HAP-1 (cell line): ENCODE measurements around the gene ZFP3.
"Not testable (repeated sequence)": the region's sequence is repeated elsewhere in the genome, so short reads cannot be mapped to it uniquely, and the experiment has no call there.

ENCODE experiments used
- DNase-seq, 2 experiments: peaks; one replicate each; pipeline ENCODE4 v3.0.0-alpha.2; 2016 to 2020; ENCODE audit warnings: low spot score in 2 of 2
- H3K27me3 ChIP-seq: fragments of 250-450 bp; sonication (Bioruptor Pico); 2 replicates; pipeline ENCODE4 v1.5.1; 2020; ENCODE audit warnings: low read depth, mild to moderate bottlenecking, moderate library complexity
- H3K36me3 ChIP-seq: fragments of 250-450 bp; sonication (Bioruptor Pico); replicated peaks from 2 replicates; pipeline ENCODE4 v1.5.1; 2020; ENCODE audit warnings: mild to moderate bottlenecking
- H3K4me1 ChIP-seq: fragments of 250-450 bp; sonication (Bioruptor Pico); 2 replicates; pipeline ENCODE4 v1.5.1; 2020; ENCODE audit warnings: mild to moderate bottlenecking
- H3K4me3 ChIP-seq: fragments of 250-450 bp; sonication (Bioruptor Pico); 2 replicates; pipeline ENCODE4 v1.5.1; 2020; ENCODE audit warnings: mild to moderate bottlenecking, moderate library complexity
- H3K9me3 ChIP-seq: fragments of 250-450 bp; sonication (Bioruptor Pico); 2 replicates; pipeline ENCODE4 v1.5.1; 2020; ENCODE audit warnings: mild to moderate bottlenecking, moderate library complexity
- in situ Hi-C: fragments of 300-500 bp; cut with MboI; formaldehyde crosslinking; loops from 3 replicates; pipeline ENCODE4 v1.14.3; 2020; ENCODE audit warnings: low sequenced_read_pairs, inconsistent platforms, mixed read lengths

Gene ZFP3

GRCh38 chr17:5133961-5134360 is 55.7 kb downstream of the ZFP3 start:
- H3K9me3 ChIP-seq, H3K36me3 ChIP-seq, H3K4me3 ChIP-seq, H3K4me1 ChIP-seq, H3K27me3 ChIP-seq, in situ Hi-C loops: not testable (repeated sequence)
- peak in 1 of 2 experiments; percentile 5 for DNase-seq

DNA sequence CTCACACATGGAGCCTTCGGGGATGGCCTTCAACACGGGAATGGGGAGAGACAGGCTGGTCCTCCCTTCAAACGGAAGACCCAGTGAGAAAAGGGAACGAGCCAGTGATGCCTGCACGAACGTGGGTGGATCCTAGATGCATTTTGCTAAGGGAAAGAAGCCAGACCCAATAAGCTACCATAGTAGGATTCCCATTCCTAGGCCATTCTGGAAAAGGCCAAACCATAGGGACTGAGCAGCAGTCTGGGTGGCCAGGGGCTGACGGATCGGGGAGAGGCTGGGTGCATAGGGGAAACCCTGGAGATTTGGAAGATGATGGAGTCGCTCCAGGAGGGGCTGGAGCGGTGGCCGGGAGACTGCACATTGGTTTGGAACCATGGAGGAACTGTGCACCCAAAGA is 56.3 kb downstream of the ZFP3 start:
- H3K9me3 ChIP-seq, H3K4me3 ChIP-seq, H3K27me3 ChIP-seq, H3K4me1 ChIP-seq, in situ Hi-C loops, H3K36me3 ChIP-seq: not testable (repeated sequence)
- peak in 1 of 2 experiments; percentile 2 for DNase-seq

DNA sequence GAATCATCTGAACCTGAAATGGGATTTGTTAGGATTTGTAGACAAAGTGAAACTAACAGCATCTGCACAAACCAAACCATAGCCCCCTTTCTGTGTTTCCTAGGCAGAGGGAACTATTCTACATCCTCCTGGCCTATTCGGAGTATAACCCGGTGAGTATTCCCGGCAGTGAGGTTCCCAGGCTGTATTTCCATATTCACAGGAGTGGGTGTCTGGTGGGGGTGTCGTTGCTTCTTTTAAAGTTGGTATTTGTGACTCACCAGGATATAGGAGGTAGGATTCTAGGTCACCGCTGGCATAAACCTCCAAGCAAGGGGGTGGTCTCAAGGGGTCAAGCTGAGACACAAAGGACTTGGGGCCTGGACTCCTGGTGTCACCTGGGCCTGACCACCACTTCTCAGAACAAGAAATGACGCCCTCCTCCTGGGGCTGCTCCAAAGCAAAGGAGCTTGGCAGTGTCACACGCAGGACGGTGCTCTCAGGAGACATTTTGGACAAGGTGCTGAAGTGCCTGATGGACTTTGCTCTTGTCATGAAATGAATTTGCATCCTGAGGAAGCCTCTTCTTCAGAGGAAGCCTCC is 57.0 kb downstream of the ZFP3 start:
- H3K4me3 ChIP-seq, H3K27me3 ChIP-seq, H3K4me1 ChIP-seq, DNase-seq, H3K9me3 ChIP-seq, H3K36me3 ChIP-seq, in situ Hi-C loops: not testable (repeated sequence)

DNA sequence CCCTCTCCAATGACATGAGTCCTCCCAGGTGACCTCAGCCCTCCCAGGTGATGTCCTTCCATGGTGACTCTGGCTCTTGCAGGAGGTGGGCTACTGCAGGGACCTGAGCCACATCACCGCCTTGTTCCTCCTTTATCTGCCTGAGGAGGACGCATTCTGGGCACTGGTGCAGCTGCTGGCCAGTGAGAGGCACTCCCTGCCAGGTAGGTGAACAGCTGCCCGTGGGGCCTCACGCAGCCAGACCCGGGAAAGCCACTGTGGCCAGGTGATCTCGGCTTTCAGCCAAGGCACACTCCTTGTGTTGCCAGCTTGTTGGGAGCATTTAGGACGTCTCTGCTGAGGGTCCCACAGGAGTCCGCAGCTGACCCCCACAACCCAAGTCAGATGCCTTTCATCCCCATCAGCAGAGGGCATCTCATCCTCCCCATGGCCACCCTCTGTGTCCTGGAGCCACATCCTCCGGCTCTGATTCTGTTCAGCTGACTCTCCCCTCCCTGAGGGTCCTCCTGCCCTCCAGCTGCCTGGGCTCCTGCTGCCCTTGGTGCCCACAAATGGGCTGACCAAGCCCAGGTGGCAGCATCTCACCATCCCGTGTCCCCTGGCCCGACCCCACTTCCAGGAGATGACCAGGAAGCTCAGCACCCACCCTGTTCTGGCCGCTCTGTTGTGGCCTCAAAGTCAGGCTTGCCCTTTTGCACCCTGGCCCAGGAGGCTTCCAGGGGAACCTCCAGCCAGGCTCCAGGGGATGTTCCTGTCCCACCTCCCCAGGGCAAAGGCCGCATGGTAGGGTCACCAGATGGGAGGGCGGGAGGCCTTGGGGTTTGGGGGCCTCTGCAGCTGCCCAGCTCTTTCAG is 57.7 kb downstream of the ZFP3 start:
- Histone ChIP-seq H3K27me3 (no peaks in the 10 kb centered on the region), H3K4me3 (no peak overlapping the region), H3K4me1 (no peaks in the 10 kb centered on the region), H3K36me3 (no peaks in the 10 kb centered on the region), H3K9me3 (no peaks in the 10 kb centered on the region)
- DNase-seq, result peak in 1 of 2 experiments; percentile 3
- in situ Hi-C loops, result no loop called here

DNA sequence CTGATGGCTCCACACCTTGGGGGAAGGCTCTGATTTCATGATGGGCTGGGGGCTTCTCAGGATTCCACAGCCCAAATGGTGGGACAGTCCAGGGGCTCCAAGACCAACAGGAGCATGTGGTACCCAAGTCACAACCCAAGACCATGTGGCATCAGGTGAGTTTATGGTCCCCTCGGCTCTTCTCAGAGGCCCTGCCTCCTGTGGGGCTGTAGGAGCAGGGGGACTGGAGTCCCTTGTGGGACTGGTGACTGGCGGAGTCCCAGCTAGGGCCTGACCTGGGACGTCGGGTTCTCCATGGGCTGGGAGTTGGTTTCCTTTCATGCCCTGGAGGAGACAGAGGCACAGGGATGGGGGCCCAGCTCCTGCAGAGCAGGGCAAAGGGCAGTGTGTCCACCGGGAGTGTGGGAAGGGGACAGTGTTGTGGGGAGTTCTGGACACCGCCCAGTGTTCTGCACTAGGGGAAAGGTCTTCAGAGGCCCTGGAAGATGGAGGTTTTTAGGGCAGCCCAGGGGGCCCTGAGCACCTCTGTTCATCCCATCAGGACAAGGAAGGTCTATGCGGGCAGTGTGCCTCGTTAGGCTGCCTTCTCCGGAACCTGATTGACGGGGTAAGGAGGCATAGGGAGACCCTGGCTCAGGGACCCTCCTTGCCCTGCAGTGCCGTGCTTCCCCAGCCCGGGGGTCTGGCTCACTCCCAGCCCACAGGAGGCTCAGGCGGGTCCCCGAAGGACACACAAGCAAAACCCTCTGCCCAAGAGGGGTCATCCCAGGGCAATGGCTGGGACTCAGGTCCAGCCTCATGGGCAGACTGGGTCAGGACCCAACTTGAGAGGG is 58.5 kb downstream of the ZFP3 start:
- H3K4me3 ChIP-seq, H3K27me3 ChIP-seq, DNase-seq, H3K9me3 ChIP-seq, H3K4me1 ChIP-seq, H3K36me3 ChIP-seq, in situ Hi-C loops: not testable (repeated sequence)

GRCh38 chr17:5137511-5138197 is 59.4 kb downstream of the ZFP3 start:
- H3K36me3 ChIP-seq, H3K4me1 ChIP-seq, H3K4me3 ChIP-seq, H3K9me3 ChIP-seq, H3K27me3 ChIP-seq, DNase-seq, in situ Hi-C loops: not testable (repeated sequence)

- in situ Hi-C loops, H3K36me3 ChIP-seq, H3K27me3 ChIP-seq, H3K9me3 ChIP-seq, DNase-seq, H3K4me1 ChIP-seq, H3K4me3 ChIP-seq: not testable (repeated sequence)
Observed at GRCh38 chr17:5138198-5138544, 59.9 kb downstream of the ZFP3 start.

- H3K4me3 ChIP-seq, result no peak overlapping the region
- H3K36me3 ChIP-seq, result no peaks in the 10 kb centered on the region
- no peak for DNase-seq
- in situ Hi-C loops, result no loop called here
- H3K4me1 ChIP-seq, result no peaks in the 10 kb centered on the region
- H3K9me3 ChIP-seq, result no peaks in the 10 kb centered on the region
- H3K27me3 ChIP-seq, result no peaks in the 10 kb centered on the region
Observed at GRCh38 chr17:5138616-5139457, 60.6 kb downstream of the ZFP3 start.

- Histone ChIP-seq H3K4me3 (no peak overlapping the region), H3K9me3 (no peaks in the 10 kb centered on the region), H3K36me3 (no peaks in the 10 kb centered on the region), H3K4me1 (no peaks in the 10 kb centered on the region), H3K27me3 (no peaks in the 10 kb centered on the region)
- DNase-seq, result no peak
- in situ Hi-C loops, result no loop called here
Observed at GRCh38 chr17:5139458-5139732, 61.1 kb downstream of the ZFP3 start.

- DNase-seq, H3K36me3 ChIP-seq, in situ Hi-C loops, H3K4me3 ChIP-seq, H3K4me1 ChIP-seq, H3K9me3 ChIP-seq, H3K27me3 ChIP-seq: not testable (repeated sequence)
Observed at GRCh38 chr17:5142877-5143276, 64.6 kb downstream of the ZFP3 start.
